HG02642 (cell line): Measurements from ENCODE around the gene IQCH.

Experiments used
- ATAC-seq: cut with Tn5 transposase; IDR thresholded peaks from one replicate; pipeline ENCODE4 v1.9.1; 2021; ENCODE audit warnings: mild to moderate bottlenecking; ENCODE audit not compliant: unreplicated experiment, poor library complexity

Gene IQCH

GRCh38 chr15:67548862-67549651 is 294.5 kb downstream of the IQCH start:
- ATAC-seq, result no peak

- ATAC-seq, result no peak
Observed at GRCh38 chr15:67549736-67550135, 295.1 kb downstream of the IQCH start.

GRCh38 chr15:67550522-67550921 is 295.9 kb downstream of the IQCH start:
- ATAC-seq, result no peak

GRCh38 chr15:67551207-67551743 is 296.7 kb downstream of the IQCH start:
- ATAC-seq, result no peak
